Cerebellar nuclear complex (tissue), 1 donor: ENCODE measurements around the gene SARNP.

ENCODE experiments used
- DNase-seq, 2 experiments: peaks; one replicate each; lab custom pipeline; 2025; lab: John Stamatoyannopoulos, UW

Gene SARNP

GRCh38 chr12:55707841-55708694, 109.5 kb downstream of the SARNP start, which contains the start of gene ITGA7:
Gene ITGA7, minus strand, starts transcription at chr12:55707904. Its CDS starts 222 bp downstream, at chr12:55707682.
- DNase-seq = no peak
